NCI-H1048 (cell line): ENCODE data around the gene DLX3.
A peak's percentile ranks its signal among the peaks of the same experiment; 100 is the strongest.
"Not testable (repeated sequence)": the region's sequence is repeated elsewhere in the genome, so short reads cannot be mapped to it uniquely, and the experiment has no call there.

ENCODE experiments used
- DNase-seq: peaks from one replicate; lab custom pipeline; 2025; lab: John Stamatoyannopoulos, UW

The DLX3 gene

GRCh38 chr17:49995055-49995738, at the start of gene DLX3:
DLX3 (minus strand) TSS chr17:49995224; CDS start chr17:49994998, 226 bp downstream.
- peak; percentile 33 for DNase-seq

- DNase-seq: no peak
Observed at GRCh38 chr17:50044483-50044882, 49.5 kb upstream of the DLX3 start.

- DNase-seq: no peak
Observed at GRCh38 chr17:50043290-50044148, 48.5 kb upstream of the DLX3 start.

- no peak for DNase-seq
Observed at GRCh38 chr17:50042211-50042610, 47.2 kb upstream of the DLX3 start.

GRCh38 chr17:50040496-50040895, 45.5 kb upstream of the DLX3 start:
- DNase-seq: not testable (repeated sequence)

- DNase-seq: no peak
Observed at GRCh38 chr17:50039058-50039457, 44.0 kb upstream of the DLX3 start.

- no peak for DNase-seq
Observed at GRCh38 chr17:50037321-50038107, 42.5 kb upstream of the DLX3 start.

- no peak for DNase-seq
Observed at GRCh38 chr17:50036455-50037261, 41.6 kb upstream of the DLX3 start.

- no peak for DNase-seq
Observed at GRCh38 chr17:50035945-50036344, 40.9 kb upstream of the DLX3 start.

- DNase-seq: no peak
Observed at GRCh38 chr17:50035421-50035879, 40.4 kb upstream of the DLX3 start.

GRCh38 chr17:50034498-50035364, 39.7 kb upstream of the DLX3 start:
- DNase-seq: no peak

GRCh38 chr17:50033316-50033715, 38.3 kb upstream of the DLX3 start:
- no peak for DNase-seq

GRCh38 chr17:50029185-50029584, 34.2 kb upstream of the DLX3 start:
- no peak for DNase-seq

GRCh38 chr17:50028736-50029120, 33.7 kb upstream of the DLX3 start:
- no peak for DNase-seq

- no peak for DNase-seq
Observed at GRCh38 chr17:50027881-50028735, 33.1 kb upstream of the DLX3 start.

GRCh38 chr17:50027172-50027880, 32.3 kb upstream of the DLX3 start:
- no peak for DNase-seq

- no peak for DNase-seq
Observed at GRCh38 chr17:50026837-50027171, 31.8 kb upstream of the DLX3 start.

- DNase-seq: no peak
Observed at GRCh38 chr17:50026046-50026675, 31.1 kb upstream of the DLX3 start.

GRCh38 chr17:50024808-50025207, 29.8 kb upstream of the DLX3 start:
- DNase-seq: no peak
